ENCODE results near the gene COL11A1.

GRCh38 chr1:102937401-102937800 lies 170.9 kb downstream of the COL11A1 start:
- TF ChIP-seq POLR2A (IDR thresholded peaks at IDR 0.05; ENCODE audit: low read depth, low read length) = no peak
- no peak for TF ChIP-seq POLR2AphosphoS5 (IDR thresholded peaks at IDR 0.05; ENCODE audit: low read depth, low read length)
